HFFc6 (cell line): ENCODE data around the gene NCLN. TPM values are rescaled to one million over a fixed set of nuclear protein-coding genes. Genes with fewer than 3 reads are reported as not detected.
"Not testable (repeated sequence)": the region's sequence is repeated elsewhere in the genome, so short reads cannot be mapped to it uniquely, and the experiment has no call there.

Source experiments
- DNase-seq: peaks from one replicate; pipeline ENCODE4 v3.0.0-alpha.2; 2018
- H3K27ac Mint-ChIP-seq: 2 replicates; pipeline ENCODE4 v1.8.0; 2020; ENCODE audit warnings: mild to moderate bottlenecking, mixed read lengths
- H3K27me3 Mint-ChIP-seq: 2 replicates; pipeline ENCODE4 v1.8.0; 2021; ENCODE audit warnings: mild to moderate bottlenecking, moderate library complexity, mixed read lengths; ENCODE audit not compliant: insufficient read depth
- H3K36me3 Mint-ChIP-seq: 2 replicates; pipeline ENCODE4 v1.8.0; 2021; ENCODE audit warnings: low read depth, mixed read lengths
- H3K4me1 Mint-ChIP-seq: 2 replicates; pipeline ENCODE4 v1.8.0; 2020; ENCODE audit warnings: low read depth, mixed read lengths
- H3K4me3 Mint-ChIP-seq: 2 replicates; pipeline ENCODE4 v1.8.0; 2020; ENCODE audit warnings: mild to moderate bottlenecking, moderate library complexity, mixed read lengths
- H3K9me3 Mint-ChIP-seq: 2 replicates; pipeline ENCODE4 v1.8.0; 2020; ENCODE audit warnings: mild to moderate bottlenecking, mixed read lengths
- CTCF ChIP-seq: fragments of 200-600 bp; sonication (generic); IDR thresholded peaks from 2 replicates; pipeline ENCODE4 v1.5.0; 2021; ENCODE audit warnings: antibody characterized with exemption, mild to moderate bottlenecking
- total RNA-seq, 6 experiments: library from RNA; stranded (reverse); fragmentation: NEBNext Ultra II Directional; extraction: Animal tissue kit (Norgen Biotek cat#: 25700); gene quantifications; 2 replicates in 1 of 6; 3 replicates in 5 of 6; pipeline ENCODE4 v1.2.3, GENCODE V29; 2021

NCLN gene
- total RNA-seq, 6 experiments from 2014 or later: 98.1 to 130 (median 106) TPM

GRCh38 chr19:3163943-3164342, 21.8 kb upstream of the NCLN start:
- peaks cover 4% of the 10 kb centered on the region; the same call in 1 of the 2 replicates for H3K27me3 Mint-ChIP-seq
- H3K4me3 Mint-ChIP-seq: no peak overlapping the region
- H3K9me3 Mint-ChIP-seq: peaks cover 4% of the 10 kb centered on the region; the same call in 1 of the 2 replicates

DNA sequence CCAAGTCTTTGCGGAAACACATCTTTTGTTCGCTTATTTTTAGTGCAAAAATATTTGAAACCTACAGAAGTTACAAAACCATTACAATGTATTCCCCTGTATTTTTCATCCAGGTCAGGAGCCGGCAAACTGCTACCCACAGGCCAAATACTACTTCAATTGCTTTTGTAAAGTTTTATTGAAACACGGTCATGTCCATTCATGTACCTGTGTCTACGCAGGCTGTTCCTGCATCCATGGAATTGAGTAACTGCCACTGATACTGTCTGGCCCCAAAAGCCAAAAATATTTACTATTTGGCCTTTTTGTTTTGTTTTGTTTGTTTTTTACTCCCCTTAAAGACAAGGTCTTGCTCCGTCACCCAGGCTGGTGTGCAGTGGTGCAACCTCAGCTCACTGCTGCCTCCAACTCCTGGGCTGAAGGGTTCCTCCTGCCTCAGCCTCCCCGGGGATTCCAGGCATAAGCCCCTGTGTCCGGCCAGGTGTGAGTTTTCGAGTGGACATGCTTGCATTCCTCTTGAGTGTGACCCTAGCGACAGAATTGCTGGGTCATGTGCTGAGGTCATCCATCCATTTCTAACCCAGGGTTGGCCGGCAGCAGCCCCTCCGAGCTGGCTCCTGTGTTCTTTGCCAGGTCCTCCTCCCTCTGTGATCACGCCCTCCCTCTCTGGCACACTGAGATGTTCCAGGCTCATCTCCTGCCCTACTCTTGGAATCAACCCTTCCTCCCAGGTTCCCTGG, 18.0 kb upstream of the NCLN start:
- peaks cover 3% of the 10 kb centered on the region; the same call in 1 of the 2 replicates for H3K27me3 Mint-ChIP-seq
- H3K4me3 Mint-ChIP-seq: no peak overlapping the region
- no peaks in the 10 kb centered on the region for H3K9me3 Mint-ChIP-seq
- no peaks in the 10 kb centered on the region for H3K36me3 Mint-ChIP-seq
- peaks cover 7% of the 10 kb centered on the region; the same call in 1 of the 2 replicates for H3K4me1 Mint-ChIP-seq
- H3K27ac Mint-ChIP-seq: no peak overlapping the region
- no peak for DNase-seq
- no peak for TF ChIP-seq CTCF

More at GRCh38 chr19:3163943-3164342, 21.8 kb upstream of the NCLN start:
- Mint-ChIP-seq H3K36me3 (no peaks in the 10 kb centered on the region), H3K27ac (no peak overlapping the region), H3K4me1 (peaks cover 15% of the 10 kb centered on the region)
- TF ChIP-seq CTCF: no peak
- no peak for DNase-seq

DNA sequence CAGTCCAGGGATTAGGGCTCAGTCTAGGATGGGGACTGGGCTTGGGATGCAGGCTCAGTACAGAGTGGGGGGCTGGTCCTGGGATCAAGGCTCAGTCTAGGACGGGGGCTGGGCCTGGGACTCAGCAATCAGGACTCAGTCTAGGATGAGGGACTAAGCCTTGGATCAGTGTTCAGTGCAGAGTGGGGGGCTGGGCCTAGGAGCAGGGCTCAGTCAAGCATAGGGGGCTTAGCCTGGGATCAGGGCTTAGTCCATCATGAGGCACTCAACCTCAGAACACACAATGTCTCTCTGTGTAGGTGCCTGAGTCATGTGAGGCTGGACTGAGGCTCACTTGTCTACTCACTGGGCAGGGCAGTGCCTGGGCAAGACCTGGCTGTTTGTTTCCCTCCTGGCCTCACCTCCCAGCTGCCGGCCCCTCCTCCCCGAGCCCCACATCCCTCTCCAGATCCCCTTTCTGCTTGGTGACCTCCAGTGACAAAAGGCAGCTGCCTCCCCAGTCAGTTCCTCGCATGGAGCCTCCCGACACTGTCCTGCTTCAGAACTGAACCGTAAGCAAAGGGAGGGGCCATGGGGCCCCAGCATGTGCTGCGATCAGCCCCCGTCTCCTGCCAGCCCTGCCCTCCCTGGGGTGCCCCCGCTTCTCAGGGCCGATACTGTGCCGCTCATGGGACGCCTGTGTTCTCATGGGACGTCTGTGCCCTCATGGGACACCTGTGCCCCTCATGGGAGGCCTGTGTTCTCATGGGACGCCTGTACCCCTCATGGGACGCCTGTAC, 13.6 kb upstream of the NCLN start:
- TF ChIP-seq CTCF: no peak
- Mint-ChIP-seq H3K27ac (no peak overlapping the region), H3K9me3 (no peaks in the 10 kb centered on the region), H3K36me3 (no peaks in the 10 kb centered on the region), H3K4me3 (no peak overlapping the region), H3K4me1 (peaks cover 5% of the 10 kb centered on the region), H3K27me3 (peaks cover 5% of the 10 kb centered on the region)
- DNase-seq: no peak

- not testable (repeated sequence) for H3K27me3 Mint-ChIP-seq, H3K27ac Mint-ChIP-seq, H3K9me3 Mint-ChIP-seq
Observed at GRCh38 chr19:3172673-3173000, 13.1 kb upstream of the NCLN start.

DNA sequence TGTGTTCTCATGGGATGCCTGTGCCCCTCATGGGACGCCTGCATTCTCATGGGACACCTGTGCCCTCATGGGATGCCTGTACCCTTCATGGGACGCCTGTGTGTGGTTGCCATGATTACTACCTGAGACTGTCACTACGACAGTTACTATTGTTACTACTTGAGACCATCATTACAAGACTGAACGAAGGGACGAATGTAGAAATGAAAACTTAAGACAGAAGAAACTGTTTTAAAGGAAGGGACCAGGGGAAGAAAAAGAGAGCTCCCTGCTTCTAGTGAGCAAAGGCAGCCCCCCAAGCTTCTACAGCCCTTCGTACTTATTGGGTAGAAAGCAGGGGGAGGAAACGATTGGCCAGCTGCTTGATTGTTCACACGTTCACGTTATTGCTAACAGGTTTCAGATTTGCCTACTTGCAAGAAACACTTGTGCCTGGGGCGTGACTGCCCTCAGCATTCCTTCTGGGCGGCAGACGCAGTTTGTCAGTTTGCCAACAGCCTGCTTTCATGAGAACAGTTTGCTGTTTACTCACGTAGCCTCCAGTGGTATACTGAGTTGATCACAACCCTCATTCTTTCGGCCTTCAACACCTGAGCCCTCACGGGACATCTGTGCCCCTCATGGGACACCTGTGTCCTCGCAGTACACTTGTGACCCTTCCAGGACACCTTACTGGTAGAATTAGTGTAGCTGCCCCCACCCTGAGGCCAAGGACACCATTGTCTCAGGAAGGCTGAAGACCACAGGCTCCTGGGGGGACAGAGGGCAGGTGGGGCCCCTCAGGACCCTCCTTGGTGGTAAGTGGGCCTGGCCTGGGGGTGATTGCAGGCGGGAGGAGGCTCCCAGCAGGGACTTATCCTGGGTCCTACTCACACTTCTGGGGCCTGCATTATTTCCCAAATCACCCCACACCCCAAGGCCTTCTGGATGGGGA, 9.7 kb upstream of the NCLN start:
- Mint-ChIP-seq H3K36me3 (no peaks in the 10 kb centered on the region), H3K9me3 (no peaks in the 10 kb centered on the region), H3K4me3 (no peak overlapping the region), H3K27me3 (peaks cover 5% of the 10 kb centered on the region; the same call in 1 of the 2 replicates), H3K27ac (peak overlapping the region; percentile 78; the same call in 1 of the 2 replicates), H3K4me1 (peaks cover 7% of the 10 kb centered on the region)
- TF ChIP-seq CTCF: no peak
- peak; percentile 71 for DNase-seq

More at GRCh38 chr19:3172673-3173000, 13.1 kb upstream of the NCLN start:
- DNase-seq, H3K36me3 Mint-ChIP-seq, H3K4me1 Mint-ChIP-seq, H3K4me3 Mint-ChIP-seq: not testable (repeated sequence)
